Eye (tissue), 1 donor: ENCODE data around the gene OR2H1.

ENCODE experiments used
- DNase-seq: peaks from one replicate; pipeline ENCODE4 v3.0.0-alpha.2; 2015

The OR2H1 gene

GRCh38 chr6:29486577-29486976 is 29.6 kb downstream of the OR2H1 start:
- no peak for DNase-seq

- no peak for DNase-seq
Measured at GRCh38 chr6:29487131-29487530, 30.2 kb downstream of the OR2H1 start.

- DNase-seq: no peak
Measured at GRCh38 chr6:29487660-29488059, 30.7 kb downstream of the OR2H1 start, which contains the start of gene MAS1L. TSS of gene MAS1L (minus strand) at chr6:29487956. CDS start at chr6:29487902, 54 bp downstream.

GRCh38 chr6:29488874-29489273 is 31.9 kb downstream of the OR2H1 start:
- DNase-seq: no peak

GRCh38 chr6:29489286-29489685 is 32.3 kb downstream of the OR2H1 start:
- DNase-seq: no peak

GRCh38 chr6:29490055-29490454 is 33.1 kb downstream of the OR2H1 start:
- DNase-seq: no peak

GRCh38 chr6:29490552-29490951 is 33.6 kb downstream of the OR2H1 start:
- no peak for DNase-seq

- no peak for DNase-seq
Measured at GRCh38 chr6:29491574-29491973, 34.6 kb downstream of the OR2H1 start.

- DNase-seq: no peak
Measured at GRCh38 chr6:29493261-29493660, 36.3 kb downstream of the OR2H1 start.

- no peak for DNase-seq
Measured at GRCh38 chr6:29494131-29494530, 37.2 kb downstream of the OR2H1 start.

GRCh38 chr6:29495571-29495970 is 38.6 kb downstream of the OR2H1 start:
- DNase-seq: no peak

GRCh38 chr6:29496961-29497360 is 40.0 kb downstream of the OR2H1 start:
- DNase-seq: no peak

- DNase-seq: no peak
Measured at GRCh38 chr6:29499704-29500103, 42.7 kb downstream of the OR2H1 start.

- DNase-seq: no peak
Measured at GRCh38 chr6:29500594-29500993, 43.6 kb downstream of the OR2H1 start.

- no peak for DNase-seq
Measured at GRCh38 chr6:29501106-29501505, 44.2 kb downstream of the OR2H1 start.

GRCh38 chr6:29502181-29502580 is 45.2 kb downstream of the OR2H1 start:
- DNase-seq: no peak

GRCh38 chr6:29502597-29502996 is 45.6 kb downstream of the OR2H1 start:
- DNase-seq: no peak

GRCh38 chr6:29504961-29505360 is 48.0 kb downstream of the OR2H1 start:
- no peak for DNase-seq

- no peak for DNase-seq
Measured at GRCh38 chr6:29505808-29506207, 48.9 kb downstream of the OR2H1 start.

- DNase-seq: no peak
Measured at GRCh38 chr6:29506446-29507067, 49.6 kb downstream of the OR2H1 start.

- no peak for DNase-seq
Measured at GRCh38 chr6:29507319-29507718, 50.4 kb downstream of the OR2H1 start.

GRCh38 chr6:29509239-29509638 is 52.3 kb downstream of the OR2H1 start:
- DNase-seq: no peak

- DNase-seq: no peak
Measured at GRCh38 chr6:29509711-29510110, 52.8 kb downstream of the OR2H1 start.

- peak; percentile 54 for DNase-seq
Measured at GRCh38 chr6:29510202-29510601, 53.2 kb downstream of the OR2H1 start.

GRCh38 chr6:29510746-29511300 is 53.9 kb downstream of the OR2H1 start:
- no peak for DNase-seq
